Cardiac muscle cell (in vitro differentiated cells and primary cell): Measurements from ENCODE around the gene EHHADH. TPM values are rescaled to one million over a fixed set of nuclear protein-coding genes. Genes with fewer than 3 reads are reported as not detected.

Experiments
- DNase-seq, 2 donors: peaks; one replicate each; pipeline versions ENCODE4 v3.0.0 to v3.0.0-alpha.2; 2010 to 2017; ENCODE audit warnings: low read depth in 1 of 2, low spot score in 1 of 2
- H3K27ac ChIP-seq: fragments of 200-600 bp; sonication (generic); 2 replicates; pipeline ENCODE4 v1.5.1; 2016
- H3K27me3 ChIP-seq: fragments of 200-600 bp; sonication (generic); 2 replicates; pipeline ENCODE4 v1.6.0; 2016; ENCODE audit warnings: control low read depth
- H3K36me3 ChIP-seq: fragments of 200-600 bp; sonication (generic); 2 replicates; pipeline ENCODE4 v1.5.1; 2016; ENCODE audit warnings: control low read depth
- H3K4me1 ChIP-seq: fragments of 200-600 bp; sonication (generic); 2 replicates; pipeline ENCODE4 v1.8.1; 2017; ENCODE audit warnings: low read depth, mild to moderate bottlenecking, mixed run types
- H3K4me3 ChIP-seq: fragments of 200-600 bp; sonication (generic); 2 replicates; pipeline ENCODE4 v1.5.1; 2016; ENCODE audit warnings: mild to moderate bottlenecking
- H3K9me3 ChIP-seq: fragments of 200-600 bp; sonication (generic); 2 replicates; pipeline ENCODE4 v1.5.1; 2017; ENCODE audit warnings: low read depth, mild to moderate bottlenecking, control low read depth
- CTCF ChIP-seq: IDR thresholded peaks from 2 replicates; pipeline ENCODE4 v1.5.1; 2012; ENCODE audit warnings: low read depth, mild to moderate bottlenecking, low read length
- polyA plus RNA-seq: library from polyadenylated mRNA; unstranded; fragments of >200 nt; fragmentation: Nextera tagmentation; extraction: Ambion mirVana; gene quantifications from 2 replicates; pipeline ENCODE4 v1.2.1, GENCODE V29; 2016
- total RNA-seq: library from RNA; depleted of rRNA; stranded (reverse); fragments of >200 nt; gene quantifications from 2 replicates; pipeline ENCODE4 v1.2.3, GENCODE V29; 2016

EHHADH gene
- total and polyA plus RNA-seq, 2 experiments from 2014 or later, result 3.8 to 7.7 TPM

GRCh38 chr3:185270956-185271332 is 17.1 kb upstream of the EHHADH start:
- no peak overlapping the region for H3K4me3 ChIP-seq
- peaks cover 8% of the 10 kb centered on the region for H3K4me1 ChIP-seq
- peaks cover 12% of the 10 kb centered on the region for H3K27me3 ChIP-seq
- no peaks in the 10 kb centered on the region for H3K36me3 ChIP-seq
- H3K27ac ChIP-seq, result no peak overlapping the region
- H3K9me3 ChIP-seq, result no peaks in the 10 kb centered on the region
- no peak for TF ChIP-seq CTCF
- DNase-seq, result no peak

GRCh38 chr3:185270262-185270955 is 16.6 kb upstream of the EHHADH start:
- DNase-seq, result peak; percentile 43 to 45

GRCh38 chr3:185268194-185268962 is 14.5 kb upstream of the EHHADH start:
- TF ChIP-seq CTCF, result no peak
- DNase-seq, result no peak
- Histone ChIP-seq H3K36me3 (no peaks in the 10 kb centered on the region), H3K9me3 (no peaks in the 10 kb centered on the region), H3K4me1 (peaks cover 8% of the 10 kb centered on the region), H3K4me3 (no peak overlapping the region), H3K27me3 (peaks cover 12% of the 10 kb centered on the region), H3K27ac (no peak overlapping the region)

More at GRCh38 chr3:185270262-185270955, 16.6 kb upstream of the EHHADH start:
- H3K9me3 ChIP-seq, result no peaks in the 10 kb centered on the region
- H3K27ac ChIP-seq, result no peak overlapping the region
- peaks cover 8% of the 10 kb centered on the region for H3K4me1 ChIP-seq
- peak; percentile 64 for TF ChIP-seq CTCF
- no peaks in the 10 kb centered on the region for H3K36me3 ChIP-seq
- H3K4me3 ChIP-seq, result no peak overlapping the region
- H3K27me3 ChIP-seq, result peaks cover 12% of the 10 kb centered on the region

GRCh38 chr3:185267193-185267592 is 13.3 kb upstream of the EHHADH start:
- Histone ChIP-seq H3K27me3 (peaks cover 3% of the 10 kb centered on the region), H3K4me1 (peaks cover 8% of the 10 kb centered on the region), H3K36me3 (no peaks in the 10 kb centered on the region), H3K4me3 (no peak overlapping the region), H3K27ac (no peak overlapping the region), H3K9me3 (no peaks in the 10 kb centered on the region)
- TF ChIP-seq CTCF, result no peak
- DNase-seq, result no peak

GRCh38 chr3:185264849-185265553 is 11.2 kb upstream of the EHHADH start:
- Histone ChIP-seq H3K36me3 (no peaks in the 10 kb centered on the region), H3K9me3 (no peaks in the 10 kb centered on the region), H3K4me1 (no peaks in the 10 kb centered on the region), H3K27ac (no peak overlapping the region), H3K27me3 (no peaks in the 10 kb centered on the region), H3K4me3 (no peak overlapping the region)
- TF ChIP-seq CTCF, result no peak
- DNase-seq, result no peak
